ENCODE measurements around the gene TNKS2.
A peak's percentile ranks its signal among the peaks of the same experiment; 100 is the strongest.
"Not testable (repeated sequence)": the region's sequence is repeated elsewhere in the genome, so short reads cannot be mapped to it uniquely, and the experiment has no call there.

Gene TNKS2

GRCh38 chr10:91865562-91866081, 67.4 kb downstream of the TNKS2 start:
- DNase-seq (ENCODE audit: low read depth): no peak

GRCh38 chr10:91875156-91875555, 76.9 kb downstream of the TNKS2 start:
- DNase-seq (ENCODE audit: low read depth): no peak

GRCh38 chr10:91875779-91876178, 77.6 kb downstream of the TNKS2 start:
- DNase-seq (ENCODE audit: low read depth): no peak

GRCh38 chr10:91879515-91880170, 81.4 kb downstream of the TNKS2 start:
- DNase-seq (ENCODE audit: low read depth): no peak

GRCh38 chr10:91880310-91880709, 82.1 kb downstream of the TNKS2 start:
- DNase-seq (ENCODE audit: low read depth): peak; percentile 35

GRCh38 chr10:91883549-91884444, 85.6 kb downstream of the TNKS2 start:
- DNase-seq (ENCODE audit: low read depth): peak; percentile 53

GRCh38 chr10:91884536-91884935, 86.3 kb downstream of the TNKS2 start:
- DNase-seq (ENCODE audit: low read depth): no peak

- no peak for DNase-seq (ENCODE audit: low read depth)
Observed at GRCh38 chr10:91885362-91886079, 87.3 kb downstream of the TNKS2 start.

GRCh38 chr10:91886954-91887271, 88.7 kb downstream of the TNKS2 start:
- DNase-seq (ENCODE audit: low read depth): no peak

GRCh38 chr10:91887272-91888076, 89.2 kb downstream of the TNKS2 start:
- DNase-seq (ENCODE audit: low read depth): peak; percentile 20

- peak; percentile 79 for DNase-seq (ENCODE audit: low read depth)
Observed at GRCh38 chr10:91891125-91892001, 93.1 kb downstream of the TNKS2 start.

- DNase-seq (ENCODE audit: low read depth): no peak
Observed at GRCh38 chr10:91893051-91893450, 94.8 kb downstream of the TNKS2 start.

GRCh38 chr10:91894261-91894685, 96.0 kb downstream of the TNKS2 start:
- not testable (repeated sequence) for DNase-seq (ENCODE audit: low read depth)

GRCh38 chr10:91896212-91896756, 98.1 kb downstream of the TNKS2 start:
- DNase-seq (ENCODE audit: low read depth): no peak

- no peak for DNase-seq (ENCODE audit: low read depth)
Observed at GRCh38 chr10:91897421-91897820, 99.2 kb downstream of the TNKS2 start.

- peak; percentile 93 for DNase-seq (ENCODE audit: low read depth)
Observed at GRCh38 chr10:91901784-91902677, 103.8 kb downstream of the TNKS2 start.

- DNase-seq (ENCODE audit: low read depth): peak; percentile 15
Observed at GRCh38 chr10:91907033-91907594, 108.9 kb downstream of the TNKS2 start.

- no peak for DNase-seq (ENCODE audit: low read depth)
Observed at GRCh38 chr10:91907914-91908336, 109.7 kb downstream of the TNKS2 start.
